Hippocampal formation (tissue), 2 donors: ENCODE measurements around the gene AKIRIN1.
"Not testable (repeated sequence)": the region's sequence is repeated elsewhere in the genome, so short reads cannot be mapped to it uniquely, and the experiment has no call there.

ENCODE experiments used
- DNase-seq, 2 donors: peaks; one replicate each; lab custom pipeline; 2025; lab: John Stamatoyannopoulos, UW

The AKIRIN1 gene

DNA sequence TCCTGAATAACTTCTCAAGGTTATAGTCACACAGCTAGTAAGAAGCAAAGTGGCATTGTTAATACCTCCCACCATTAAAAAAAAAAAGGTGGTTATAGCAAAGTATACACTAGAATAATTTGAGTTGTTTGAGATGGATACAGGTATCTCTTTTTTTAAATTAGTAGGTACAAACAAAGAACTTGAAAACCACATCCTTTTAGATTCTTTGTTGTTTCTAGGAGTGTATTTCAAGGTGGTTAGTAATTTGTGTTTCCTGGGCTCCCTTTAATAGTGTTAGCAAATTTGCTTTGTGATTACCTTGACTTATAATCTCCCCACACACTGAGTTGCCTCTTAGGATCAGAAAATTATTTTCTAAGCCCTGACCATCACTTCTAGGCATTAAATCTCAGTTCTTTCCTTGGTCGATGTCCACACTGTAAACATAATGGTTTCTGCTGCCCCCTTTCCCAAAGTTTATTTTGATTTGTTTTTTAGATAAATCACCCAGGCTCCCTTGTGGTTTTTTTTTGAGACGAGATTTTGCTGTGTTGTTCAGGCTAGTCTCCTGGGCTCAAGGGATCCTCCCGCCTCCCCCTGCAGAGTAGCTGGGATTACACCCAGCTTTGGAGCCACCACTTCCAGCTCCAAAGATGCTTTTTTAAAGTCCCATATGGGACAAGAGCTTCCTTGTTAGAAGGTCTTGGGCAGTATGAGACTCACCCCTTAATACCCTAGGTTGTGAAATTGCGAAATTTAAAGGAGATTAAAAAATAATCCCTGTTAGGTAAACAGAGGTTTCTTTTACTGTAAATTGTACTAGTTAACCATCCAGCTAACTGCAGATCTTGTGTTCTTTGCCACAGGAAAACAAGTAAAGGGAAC lies 6.2 kb downstream of the AKIRIN1 start:
- peak in 1 of 2 donors; percentile 53 for DNase-seq

- DNase-seq: no peak
Observed at GRCh38 chr1:38997901-38998190, 6.8 kb downstream of the AKIRIN1 start.

DNA sequence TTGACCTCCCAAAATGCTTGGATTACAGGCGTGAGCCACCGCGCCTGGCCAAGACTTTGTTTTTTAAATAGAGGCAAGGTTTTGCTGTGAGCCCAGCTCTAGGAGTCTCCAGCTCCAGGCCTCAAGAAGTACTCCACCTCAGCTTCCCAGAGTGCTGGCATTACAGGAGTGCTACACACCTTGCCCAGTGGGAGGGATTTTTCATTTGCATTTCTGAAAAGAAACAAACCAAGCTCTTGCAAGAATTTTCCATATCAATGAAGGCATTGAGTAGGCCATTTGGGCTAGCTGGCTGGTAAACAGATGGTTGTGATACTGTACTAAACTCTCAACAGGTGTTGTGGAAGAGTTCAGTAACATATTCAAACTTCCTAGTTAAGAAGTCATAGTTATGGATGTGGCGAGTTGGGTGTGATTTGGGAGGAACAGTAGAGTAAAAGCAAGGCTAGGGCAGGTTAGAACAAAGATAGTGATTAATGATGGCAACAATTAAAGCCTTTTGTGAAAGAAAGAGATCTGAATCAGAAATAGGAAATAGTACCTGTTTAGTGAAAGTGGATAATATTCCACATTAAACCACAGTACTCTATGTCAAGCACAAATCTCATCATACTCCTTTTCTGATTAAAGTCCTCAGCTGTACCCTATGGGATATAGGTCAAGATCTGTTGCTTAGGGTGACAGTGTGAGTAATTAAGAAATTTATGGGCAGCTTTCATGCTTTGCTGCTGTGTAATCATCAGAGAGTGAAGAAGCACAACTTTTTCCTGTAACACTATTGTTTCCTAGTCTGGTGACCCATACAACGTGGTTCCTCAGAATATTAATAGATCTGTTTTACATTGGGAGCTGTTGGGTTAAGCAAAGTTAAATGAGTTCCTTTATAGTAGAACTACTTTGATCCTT lies 10.7 kb downstream of the AKIRIN1 start:
- no peak for DNase-seq

DNA sequence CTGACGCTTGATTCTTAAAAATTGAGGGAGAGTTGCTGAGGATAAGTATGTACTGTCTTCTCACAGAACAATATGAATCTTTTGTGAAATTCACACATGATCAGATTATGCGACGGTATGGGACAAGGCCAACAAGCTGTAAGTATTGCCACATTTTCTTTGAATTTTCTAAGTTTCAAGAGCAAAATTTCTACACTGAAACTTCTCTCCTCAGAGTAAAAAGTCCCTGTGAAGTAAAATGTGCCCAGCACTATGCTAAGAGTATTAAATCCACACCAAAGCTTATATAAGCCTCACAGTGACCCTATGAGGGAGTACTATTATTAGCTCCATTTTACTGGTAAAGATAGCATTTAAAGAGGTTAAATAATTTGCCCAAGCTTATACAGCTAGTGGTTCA lies 12.2 kb downstream of the AKIRIN1 start:
- no peak for DNase-seq

DNA sequence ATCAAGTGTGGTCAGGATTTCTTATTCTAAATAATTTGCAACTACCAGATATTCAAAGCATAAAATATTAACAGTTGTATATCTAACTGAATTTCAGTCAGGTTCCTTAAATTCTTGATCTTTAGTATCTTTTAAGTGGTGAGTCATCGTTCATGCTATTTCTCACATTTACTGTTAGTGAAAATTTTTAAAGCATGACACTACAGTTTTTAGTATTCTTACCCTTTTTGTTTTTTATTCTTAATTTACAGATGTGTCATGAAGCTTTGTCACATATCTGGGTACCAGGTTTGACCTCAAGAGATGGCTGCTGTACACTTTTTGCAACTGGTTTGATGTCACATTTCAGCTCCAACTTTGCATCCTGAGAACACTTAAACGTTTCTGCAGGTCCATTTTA lies 12.7 kb downstream of the AKIRIN1 start:
- DNase-seq: no peak

GRCh38 chr1:39006287-39006686 lies 15.2 kb downstream of the AKIRIN1 start:
- DNase-seq: no peak

DNA sequence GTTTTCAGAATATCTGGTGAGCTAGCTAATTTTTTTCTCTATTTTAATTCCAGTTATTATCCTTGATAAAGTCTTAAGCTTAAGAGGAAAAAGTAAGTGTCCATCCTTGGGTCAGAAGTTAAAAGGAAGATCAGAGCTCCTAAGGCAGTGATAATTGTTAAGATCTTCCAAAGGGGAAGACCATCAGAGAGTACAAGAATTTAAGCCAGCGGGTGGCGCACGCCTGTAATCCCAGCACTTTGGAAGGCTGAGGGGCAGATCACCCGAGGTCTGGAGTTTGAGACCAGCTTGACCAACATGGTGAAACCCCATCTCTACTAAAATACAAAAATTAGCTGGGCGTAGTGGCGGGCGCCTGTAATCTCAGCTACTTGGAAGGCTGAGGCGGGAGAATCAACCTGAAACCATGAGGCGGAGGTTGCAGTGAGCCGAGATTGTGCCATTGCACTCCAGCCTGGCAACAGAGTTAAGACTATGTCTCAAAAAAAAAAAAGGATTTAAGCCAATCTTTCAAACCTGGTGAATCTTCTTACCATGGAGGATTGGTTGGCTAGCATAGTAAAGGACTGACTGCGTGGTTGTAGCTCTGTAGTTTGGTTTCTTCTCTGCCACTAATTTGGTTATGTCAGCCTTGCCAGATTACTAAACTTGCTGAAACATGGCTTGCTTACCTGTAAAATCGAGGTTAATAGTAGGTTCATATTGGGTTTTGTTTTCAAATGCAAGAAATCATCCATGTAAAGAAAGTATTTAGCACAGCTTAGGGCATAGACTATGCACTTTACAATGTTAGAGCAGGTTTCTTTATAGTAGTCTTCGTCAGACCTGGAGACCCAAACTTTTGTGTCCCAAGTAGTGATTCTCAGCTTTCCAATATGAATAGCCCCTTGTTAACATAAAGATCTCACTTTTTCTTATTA lies 15.9 kb downstream of the AKIRIN1 start:
- no peak for DNase-seq

DNA sequence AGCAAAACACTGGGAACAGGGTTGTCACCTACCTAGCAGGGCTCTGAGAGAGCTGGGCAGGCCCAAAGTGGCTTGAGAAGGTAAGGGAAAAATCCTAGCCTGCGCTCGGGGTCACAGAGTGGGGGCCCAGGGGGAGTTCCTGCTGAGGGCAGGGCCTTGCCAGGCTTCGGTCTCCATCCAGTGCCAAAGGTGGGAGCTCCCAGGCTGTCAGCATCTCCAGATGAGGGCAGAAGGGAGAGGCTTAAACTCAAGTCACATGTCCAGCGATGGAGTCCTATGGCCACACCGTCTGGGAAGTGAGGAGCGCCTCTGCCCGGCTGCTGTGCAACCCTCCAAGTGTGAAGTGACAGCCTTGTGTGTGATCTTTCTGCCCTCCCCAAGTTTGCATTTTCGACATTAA lies 23.9 kb downstream of the AKIRIN1 start:
- not testable (repeated sequence) for DNase-seq

- no peak for DNase-seq
Observed at GRCh38 chr1:39016604-39017171, 25.6 kb downstream of the AKIRIN1 start.

- DNase-seq: no peak
Observed at GRCh38 chr1:39017266-39017665, 26.2 kb downstream of the AKIRIN1 start.

DNA sequence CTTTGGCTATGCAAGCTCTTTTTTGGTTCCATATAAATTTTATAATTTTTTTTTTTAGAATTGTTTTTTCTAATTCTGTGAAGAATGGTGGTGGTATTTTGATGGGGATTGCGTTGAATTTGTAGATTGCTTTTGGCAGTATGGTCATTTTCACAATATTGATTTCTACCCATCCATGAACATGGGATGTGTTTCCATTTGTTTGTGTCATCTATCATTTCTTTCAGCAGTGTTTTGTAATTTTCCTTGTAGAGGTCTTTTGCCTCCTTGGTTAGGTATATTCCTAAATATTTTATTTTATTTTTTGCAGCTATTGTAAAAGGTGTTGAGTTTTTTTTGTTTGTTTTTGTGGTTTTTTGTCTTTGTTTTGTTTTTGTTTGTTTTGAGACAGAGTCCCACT lies 29.4 kb downstream of the AKIRIN1 start:
- not testable (repeated sequence) for DNase-seq

- DNase-seq: no peak
Observed at GRCh38 chr1:39021426-39021825, 30.4 kb downstream of the AKIRIN1 start.

DNA sequence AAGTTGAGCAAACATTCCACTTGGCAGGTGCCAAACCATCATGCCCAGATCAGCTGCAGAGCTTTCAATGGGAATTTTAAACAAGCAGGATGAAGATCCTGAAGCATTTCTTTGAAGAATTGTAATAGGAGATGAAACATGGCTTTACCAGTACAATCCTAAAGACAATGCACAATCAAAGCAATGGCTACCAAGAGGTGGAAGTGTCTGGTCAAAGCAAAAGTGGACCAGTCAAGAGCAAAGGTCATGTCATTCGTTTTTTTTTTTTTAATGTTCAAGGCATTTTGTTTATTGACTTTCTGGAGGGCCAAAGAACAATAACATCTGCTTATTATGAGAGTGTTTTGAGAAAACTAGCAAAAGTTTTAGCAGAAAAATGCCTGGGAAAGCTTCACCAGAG lies 32.1 kb downstream of the AKIRIN1 start:
- DNase-seq: no peak

DNA sequence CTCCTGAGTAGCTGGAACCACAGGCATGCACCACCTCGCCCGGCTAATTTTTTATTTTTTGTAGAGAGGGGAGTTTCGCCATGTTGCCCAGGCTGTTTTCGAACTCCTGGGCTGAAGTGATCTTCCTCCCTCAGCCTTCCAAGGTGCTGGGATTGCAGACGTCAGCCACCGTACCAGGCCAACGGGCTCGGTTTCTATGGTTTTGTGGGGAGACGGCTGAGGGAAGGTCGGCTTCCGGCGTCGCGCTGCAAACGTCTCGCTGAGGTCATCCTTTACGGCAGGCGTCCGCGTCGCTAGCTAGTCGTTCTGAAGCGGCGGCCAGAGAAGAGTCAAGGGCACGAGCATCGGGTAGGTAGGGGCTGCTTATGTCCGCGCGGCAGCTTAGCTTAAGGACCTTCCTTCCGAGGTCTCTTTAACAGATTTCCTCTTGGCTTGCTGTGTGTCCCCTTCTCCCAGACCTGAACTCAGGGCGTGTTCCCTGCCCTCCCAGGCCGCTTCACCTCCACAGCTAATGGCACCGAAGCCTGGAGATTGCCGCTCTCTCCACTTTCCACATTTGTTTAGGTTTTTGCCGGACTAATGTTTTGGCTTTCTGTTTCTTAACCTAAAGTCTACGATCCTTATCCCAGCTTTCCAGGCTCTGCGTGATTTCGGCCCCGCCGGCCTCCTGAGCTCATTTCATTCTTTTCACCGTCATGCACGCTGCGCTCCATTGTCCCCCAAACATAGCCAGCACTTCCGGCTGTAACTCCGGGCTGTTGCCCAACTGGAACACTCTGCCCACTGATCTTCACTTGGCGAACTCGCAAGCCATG lies 35.2 kb downstream of the AKIRIN1 start, which contains the start of gene NDUFS5:
NDUFS5 (plus strand) TSS at position 300 of the 815 bp plus-strand sequence. CDS start 2,375 bp downstream, outside the sequence.
- DNase-seq: peak; percentile 82 to 90

DNA sequence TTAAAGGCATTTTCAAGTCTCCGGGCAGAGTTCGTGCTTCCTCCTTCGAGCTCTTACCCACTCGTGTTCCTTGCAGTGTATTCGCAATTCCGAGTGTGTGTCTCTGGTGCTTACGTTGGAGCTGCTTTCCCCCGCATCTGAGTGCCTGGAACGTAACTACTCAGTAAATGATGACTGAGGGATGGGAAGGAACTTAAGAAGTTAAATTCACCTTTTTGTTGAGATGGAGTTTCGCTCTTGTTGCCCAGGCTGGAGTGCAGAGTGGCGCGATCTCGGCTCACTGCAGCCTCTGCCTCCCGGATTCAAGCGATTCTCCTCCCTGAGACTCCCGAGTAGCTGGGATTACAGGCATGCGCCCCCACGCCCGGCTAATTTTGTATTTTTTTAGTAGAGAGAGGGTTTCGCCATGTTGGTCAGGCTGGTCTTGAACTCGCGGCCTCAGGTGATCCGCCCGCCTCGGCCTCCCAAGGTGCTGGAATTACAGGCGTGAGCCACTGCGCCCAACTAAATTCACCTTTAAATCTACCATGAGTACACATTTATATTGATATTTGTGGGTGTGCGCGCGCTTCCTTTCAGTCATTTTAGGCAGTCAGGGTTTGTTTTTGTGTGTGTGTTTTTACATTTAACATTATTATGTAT lies 35.9 kb downstream of the AKIRIN1 start:
- DNase-seq: no peak

GRCh38 chr1:39034114-39034654 lies 43.1 kb downstream of the AKIRIN1 start:
- DNase-seq: no peak

DNA sequence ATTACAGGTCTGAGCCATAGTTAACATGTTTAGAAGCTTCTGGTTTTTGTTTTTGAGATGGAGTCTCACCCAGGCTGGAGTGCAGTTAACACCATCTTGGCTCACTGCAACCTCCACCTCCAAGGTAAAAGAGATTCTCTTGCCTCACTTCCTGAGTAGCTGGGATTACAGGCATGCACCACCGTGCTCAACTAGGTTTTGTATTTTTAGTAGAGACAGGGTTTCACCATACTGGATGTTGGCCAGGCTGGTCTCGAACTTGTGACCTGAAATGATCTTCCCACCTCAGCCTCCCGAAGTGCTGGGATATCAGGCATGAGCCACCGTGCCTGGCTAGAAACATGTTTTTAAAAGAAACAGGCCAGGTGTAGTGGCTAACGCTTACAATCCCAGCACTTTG lies 45.6 kb downstream of the AKIRIN1 start:
- DNase-seq: no peak

DNA sequence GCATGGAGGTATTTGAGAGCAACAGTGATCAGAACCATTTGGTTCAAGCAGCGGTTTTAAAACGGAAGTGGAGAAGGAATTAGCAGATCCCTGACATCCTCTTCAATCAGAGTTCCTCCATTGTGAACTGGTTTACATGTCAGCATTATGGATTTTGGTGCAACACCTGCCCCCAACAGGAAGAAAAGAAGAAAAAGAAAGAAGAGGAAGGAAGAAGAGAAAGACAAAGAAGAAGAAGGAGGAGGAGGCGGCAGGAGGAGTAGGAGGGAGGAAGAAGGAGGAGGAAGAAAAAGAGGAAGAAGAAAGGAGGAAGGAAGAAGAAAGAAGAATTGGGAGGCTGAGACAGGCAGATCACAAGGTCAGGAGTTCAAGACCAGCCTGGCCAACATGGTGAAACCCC lies 52.4 kb downstream of the AKIRIN1 start:
- no peak for DNase-seq

DNA sequence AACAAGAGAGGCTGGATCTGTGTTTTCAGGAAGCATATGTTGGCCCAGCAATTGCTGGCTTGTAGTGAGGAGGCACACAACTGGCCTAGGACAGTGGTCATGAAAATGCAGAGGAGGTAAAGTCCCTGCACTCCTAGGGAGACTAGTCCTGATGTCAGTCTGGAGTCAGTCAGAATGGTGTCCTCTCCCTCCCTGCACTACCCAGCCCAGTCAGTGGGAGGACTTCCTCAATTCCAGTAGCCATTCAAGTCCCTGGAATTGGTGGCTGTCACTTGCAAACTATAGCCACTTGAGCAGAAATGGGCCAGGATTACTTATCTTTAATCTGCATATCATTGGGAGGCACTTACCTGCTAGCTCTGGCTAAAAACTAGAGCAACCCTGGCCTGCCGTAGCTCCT lies 53.7 kb downstream of the AKIRIN1 start:
- no peak for DNase-seq

- DNase-seq: no peak
Observed at GRCh38 chr1:39045231-39045630, 54.2 kb downstream of the AKIRIN1 start.
